HG03565 (cell line): Measurements from ENCODE around the gene GUCY2C.
"Not testable (repeated sequence)": the region's sequence is repeated elsewhere in the genome, so short reads cannot be mapped to it uniquely, and the experiment has no call there.

ENCODE experiments used
- ATAC-seq: cut with Tn5 transposase; IDR thresholded peaks from one replicate; pipeline ENCODE4 v1.9.1; 2021; ENCODE audit warnings: mild to moderate bottlenecking, moderate library complexity; ENCODE audit not compliant: unreplicated experiment

The GUCY2C gene

DNA sequence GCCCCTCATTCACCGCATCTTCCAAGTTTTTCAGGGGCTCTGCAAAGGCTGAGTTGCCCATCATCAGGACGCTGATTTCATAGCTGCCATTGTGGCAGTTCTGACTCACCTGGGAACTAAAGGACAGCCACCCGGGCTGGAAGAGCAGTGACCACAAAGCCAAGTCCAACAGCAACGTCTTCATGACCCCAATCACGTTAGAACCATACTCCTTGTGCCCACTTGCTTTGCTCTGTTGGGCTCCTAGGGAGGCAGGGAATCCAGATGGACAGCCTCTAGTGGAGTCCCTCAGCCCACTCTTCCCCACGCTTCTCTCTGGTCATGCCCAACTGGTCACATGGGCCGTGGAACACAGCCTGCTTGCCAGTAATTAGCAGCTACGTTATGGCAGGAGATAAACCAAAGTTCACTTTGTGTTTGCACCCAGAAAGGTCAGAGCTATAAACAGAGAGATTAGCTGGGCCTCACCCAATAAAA, at the start of gene GUCY2C:
Gene GUCY2C, minus strand, starts transcription at position 335 of the 477 bp plus-strand sequence. Its CDS starts 151 bp downstream, at position 184.
- ATAC-seq: no peak

DNA sequence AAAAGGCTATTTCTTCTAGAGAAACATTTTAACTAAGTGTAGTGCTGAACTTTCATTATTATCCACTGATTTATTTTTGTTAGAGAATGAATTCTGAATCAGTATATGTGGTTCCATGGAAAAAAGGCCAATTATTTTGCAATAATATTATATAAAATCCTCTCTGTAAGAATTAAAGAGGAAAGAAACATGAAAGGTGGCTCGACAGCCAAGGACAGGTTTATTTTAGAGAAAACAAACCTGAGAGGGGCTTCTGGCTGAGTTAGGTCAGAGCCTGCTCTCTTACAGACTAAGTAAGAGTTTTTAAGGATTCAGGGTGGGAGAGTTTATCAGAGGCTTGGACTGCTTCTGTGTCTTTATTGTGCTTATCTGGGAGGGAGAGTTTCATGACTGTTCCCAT, 46.7 kb upstream of the GUCY2C start:
- no peak for ATAC-seq

DNA sequence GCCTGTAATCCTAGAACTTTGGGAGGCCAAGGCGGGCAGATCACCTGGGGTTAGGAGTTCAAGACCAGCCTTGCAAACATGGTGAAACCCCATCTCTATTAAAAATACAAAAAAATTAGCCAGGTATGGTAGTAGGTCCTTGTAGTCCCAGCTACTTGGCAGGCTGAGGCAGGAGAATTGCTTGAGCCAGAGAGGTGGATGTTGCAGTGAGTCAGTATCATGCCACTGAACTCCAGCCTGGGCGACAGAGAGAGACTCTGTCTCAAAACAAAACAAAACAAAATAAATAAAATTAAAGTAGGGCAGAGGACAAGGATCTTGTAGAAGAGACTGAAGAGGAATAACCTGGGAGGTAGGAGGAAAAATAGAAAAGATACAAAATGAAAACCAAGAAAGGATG, 45.5 kb upstream of the GUCY2C start:
- no peak for ATAC-seq

DNA sequence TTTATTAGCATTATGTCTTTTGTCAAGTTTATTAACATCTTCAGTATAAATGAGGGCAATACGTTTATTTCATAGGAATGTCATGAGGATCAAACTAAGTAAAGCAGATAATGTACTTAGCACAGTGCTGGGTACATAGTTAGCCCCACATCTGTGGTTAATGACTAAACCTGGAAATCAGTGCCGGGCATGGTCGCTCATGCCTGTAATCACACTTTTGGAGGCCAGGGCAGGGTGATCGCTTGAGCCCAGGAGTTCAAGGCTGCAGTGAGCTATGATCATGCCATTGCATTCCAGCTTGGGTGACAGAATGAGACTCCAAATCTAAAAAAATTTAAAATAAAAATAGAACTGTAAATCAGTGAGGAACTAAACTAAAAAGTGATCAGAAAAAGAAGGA, 44.8 kb upstream of the GUCY2C start:
- no peak for ATAC-seq

DNA sequence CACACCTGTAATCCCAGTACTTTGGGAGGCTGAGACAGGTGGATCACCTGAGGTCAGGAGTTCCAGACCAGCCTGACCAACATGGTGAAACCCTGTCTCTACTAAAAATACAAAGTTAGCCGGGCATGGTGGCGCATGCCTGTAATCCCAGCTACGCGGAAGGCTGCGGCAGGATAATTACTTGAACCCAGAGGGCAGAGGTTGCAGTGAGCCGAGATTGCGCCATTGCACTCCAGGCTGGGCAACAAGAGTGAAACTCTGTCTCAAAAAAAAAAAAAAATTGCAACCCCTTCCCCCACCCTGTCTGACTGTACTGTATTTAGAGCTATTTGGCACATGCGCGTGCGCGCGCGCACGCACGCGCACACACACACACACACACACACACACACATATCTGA, 40.0 kb upstream of the GUCY2C start:
- ATAC-seq: not testable (repeated sequence)

DNA sequence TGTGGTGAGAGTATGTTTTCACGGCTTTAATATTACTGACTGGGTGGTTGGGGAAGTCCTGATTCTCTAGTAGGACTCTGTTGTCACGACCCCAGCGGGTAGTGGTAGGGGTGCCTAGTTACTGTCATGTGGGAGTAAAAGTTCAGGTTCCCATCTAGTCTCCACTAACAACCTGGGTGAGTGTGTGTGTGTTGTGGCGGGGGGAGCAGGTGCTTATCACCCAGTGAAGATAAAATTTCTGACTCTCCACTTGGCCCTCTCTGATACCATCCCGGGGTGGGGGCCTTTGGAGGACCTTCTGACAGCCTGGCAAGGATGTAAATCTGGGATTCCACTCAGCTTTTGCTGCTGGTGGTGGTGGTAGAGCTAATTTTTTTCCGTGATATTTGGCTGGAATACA, 35.4 kb upstream of the GUCY2C start:
- no peak for ATAC-seq

DNA sequence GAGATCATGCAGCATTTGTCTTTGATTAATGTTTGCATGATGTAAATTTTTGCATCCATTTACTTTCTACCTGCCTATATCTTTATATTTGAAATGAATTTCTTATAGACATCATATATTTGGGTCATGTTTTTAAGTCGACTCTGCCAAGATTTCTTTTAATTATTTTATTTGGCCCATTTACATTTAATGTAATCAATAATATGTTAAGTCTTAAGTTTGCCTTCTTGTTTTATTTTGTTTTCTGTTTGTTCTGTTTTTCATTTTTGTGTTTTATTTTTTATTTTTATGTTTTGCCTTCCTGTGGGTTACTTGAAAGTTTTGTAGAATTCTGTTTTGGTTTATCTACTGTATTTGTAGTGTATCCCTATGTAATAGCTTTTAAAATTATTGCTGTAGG, 33.2 kb upstream of the GUCY2C start:
- no peak for ATAC-seq

DNA sequence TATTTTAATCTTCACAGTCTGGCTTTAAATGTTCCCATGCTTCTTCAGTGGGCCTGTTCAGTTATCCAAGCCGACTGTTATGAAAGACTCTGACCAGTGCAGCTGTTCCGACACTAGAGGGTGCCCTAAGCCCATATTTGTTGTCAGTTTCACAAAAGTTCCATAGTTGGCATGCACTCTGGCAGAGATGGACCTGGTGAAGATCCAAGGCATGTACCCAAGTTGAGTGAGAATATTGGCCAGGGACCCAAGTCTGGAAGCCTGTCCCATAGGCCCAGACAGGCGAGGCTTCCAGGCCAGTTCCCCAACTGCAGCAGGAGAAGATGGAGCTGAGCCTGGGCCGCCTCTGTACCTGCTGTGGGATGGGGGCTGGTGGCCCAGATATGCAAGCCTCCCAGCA, 27.4 kb upstream of the GUCY2C start:
- ATAC-seq: no peak

DNA sequence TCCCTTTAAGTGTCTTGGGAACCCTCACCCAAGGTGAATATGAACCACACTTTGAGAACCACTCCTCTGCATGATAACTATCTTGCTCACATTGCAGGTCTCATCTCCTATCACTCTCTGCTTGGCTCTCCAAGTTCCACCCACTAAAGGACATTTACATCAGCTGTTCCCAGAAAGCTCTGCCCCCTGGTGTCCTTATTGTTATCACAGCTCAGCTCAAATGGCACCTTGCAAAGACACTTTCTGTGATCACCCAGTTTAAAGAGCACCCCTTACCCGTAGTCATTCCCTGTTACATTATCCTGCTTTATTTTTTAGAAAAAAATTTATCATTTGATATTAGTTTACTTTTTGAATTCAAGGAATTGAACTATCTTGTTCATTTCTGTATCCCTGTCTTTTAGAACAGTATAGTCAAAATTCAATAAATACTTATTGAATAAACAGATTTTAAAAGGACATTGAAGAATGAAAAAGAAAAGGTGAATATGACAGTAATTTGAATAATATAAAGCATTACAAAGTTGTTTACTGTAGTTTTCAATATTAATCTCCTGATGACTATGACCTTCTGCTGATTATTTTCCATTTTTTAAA, 20.5 kb upstream of the GUCY2C start:
- ATAC-seq: peak; percentile 67

DNA sequence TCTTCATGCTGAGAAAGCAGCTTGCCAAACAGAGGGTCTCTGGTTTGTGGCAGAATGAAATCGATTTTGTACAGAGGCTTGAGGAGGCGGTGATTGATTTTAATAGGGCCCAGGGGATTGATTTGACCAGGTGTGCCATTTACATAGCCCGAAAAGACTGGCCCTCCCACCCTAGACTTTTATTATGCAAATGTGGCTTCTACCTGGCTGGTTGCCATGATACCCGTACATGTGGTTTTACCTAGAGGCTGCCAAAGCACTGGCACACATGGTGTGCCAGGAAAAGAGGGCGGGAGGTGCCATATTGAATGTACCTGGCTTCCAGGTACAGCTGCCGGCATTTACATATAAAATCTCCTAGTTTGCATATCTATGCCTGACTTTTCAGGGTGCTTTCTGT, 18.0 kb upstream of the GUCY2C start:
- no peak for ATAC-seq

DNA sequence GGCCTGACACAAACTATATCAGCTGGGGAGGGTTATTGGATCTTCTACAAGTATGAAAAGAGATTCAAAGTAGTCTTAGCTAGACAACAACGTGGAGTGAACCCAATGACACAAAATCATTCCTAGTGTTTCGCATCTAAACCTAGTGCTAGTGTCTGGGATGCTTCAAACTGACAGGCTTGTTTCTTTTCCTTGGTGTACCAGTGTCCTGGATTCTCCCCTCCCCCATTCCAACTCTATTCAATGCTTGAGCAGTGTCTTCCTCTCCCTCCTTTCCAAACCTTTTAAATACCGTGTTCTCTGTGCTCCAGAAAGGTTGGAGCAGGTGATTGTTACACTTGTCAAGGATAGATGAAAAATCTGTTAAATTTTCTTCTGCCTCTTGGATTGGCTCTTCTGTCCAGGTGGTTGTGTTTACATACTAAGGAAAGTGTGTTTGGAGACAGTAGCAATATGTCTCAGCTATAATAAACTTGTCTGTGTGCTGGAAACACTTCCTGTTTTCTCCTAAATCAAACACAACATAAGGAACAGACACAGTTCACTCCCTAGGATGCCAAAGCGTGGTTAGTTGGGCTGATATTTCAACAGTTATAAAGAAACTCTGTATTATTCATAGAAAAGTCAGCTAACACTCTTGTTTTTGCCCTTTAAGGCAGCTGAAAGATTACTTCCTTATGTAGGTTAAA, 14.4 kb upstream of the GUCY2C start:
- no peak for ATAC-seq

DNA sequence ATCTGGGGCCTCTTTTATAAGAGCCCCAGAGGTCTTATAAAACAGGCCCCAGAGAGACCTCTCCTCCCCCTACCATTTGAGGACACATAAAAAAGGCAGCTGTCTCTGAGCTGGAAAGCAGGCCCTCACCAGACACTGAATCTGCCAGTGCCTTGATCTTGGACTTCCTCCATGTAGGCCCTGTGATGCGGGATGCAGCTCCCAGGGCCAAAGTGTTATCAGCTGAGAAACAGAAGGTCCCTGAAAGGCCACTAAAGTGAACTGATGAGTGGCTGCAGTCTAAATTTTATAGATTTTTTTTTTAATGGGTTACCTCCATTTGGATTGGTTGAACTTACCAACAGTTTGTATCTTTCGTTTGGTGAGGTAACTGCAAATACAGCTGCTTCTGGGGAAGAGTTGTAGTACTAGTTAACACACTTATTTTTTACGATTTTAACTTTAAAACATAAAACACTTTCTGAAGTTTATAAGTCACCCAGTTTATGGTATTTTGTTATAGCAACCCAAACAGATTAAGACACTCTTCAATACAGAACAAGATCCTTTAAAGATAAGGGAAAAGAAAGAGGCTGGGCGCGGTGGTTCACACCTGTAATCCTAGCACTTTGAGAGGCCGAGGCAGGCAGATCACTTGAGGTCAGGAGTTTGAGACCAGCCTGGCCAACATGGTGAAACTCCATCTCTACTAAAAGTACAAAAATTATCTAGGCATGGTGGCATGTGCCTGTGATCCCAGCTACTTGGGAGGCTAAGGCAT, 5.6 kb upstream of the GUCY2C start:
- ATAC-seq: no peak

DNA sequence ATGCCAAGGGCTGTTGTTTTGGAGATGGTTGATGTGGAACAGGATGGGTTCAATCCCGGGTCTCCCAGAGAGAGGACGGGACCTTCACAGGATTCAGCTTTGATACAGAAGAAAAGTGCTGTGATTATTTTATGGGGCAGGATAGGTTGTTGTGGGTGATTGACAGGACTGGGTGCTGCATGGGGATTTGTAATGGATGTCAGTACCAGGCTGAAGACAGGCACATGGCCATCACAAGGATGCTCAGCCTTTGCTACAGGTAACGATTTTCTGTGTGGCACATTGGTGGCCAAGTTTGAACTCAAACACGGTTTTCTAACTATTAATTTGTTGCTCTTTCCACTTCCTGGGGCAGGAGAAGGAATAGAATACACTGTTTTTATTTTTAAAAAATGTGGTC, 4.5 kb upstream of the GUCY2C start:
- ATAC-seq: no peak

DNA sequence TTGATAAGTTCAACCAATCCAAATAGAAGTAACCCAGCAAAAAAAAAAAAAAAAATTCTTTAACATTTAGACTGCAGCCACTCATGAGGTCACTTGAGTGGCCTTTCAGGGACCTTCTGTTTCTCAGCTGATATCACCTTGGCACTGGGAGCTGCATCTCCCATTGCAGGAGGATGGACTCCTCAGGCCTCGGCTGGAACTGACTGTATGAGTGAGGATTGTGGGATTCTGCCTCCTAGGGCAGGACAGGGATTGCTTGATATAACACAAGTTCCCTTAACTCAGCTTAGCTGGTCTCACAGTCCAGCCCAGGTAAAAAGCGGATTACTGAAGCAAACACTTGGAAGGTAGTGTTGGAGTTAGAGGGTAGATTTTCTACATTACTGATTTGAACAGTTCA, 3.5 kb upstream of the GUCY2C start:
- ATAC-seq: no peak

DNA sequence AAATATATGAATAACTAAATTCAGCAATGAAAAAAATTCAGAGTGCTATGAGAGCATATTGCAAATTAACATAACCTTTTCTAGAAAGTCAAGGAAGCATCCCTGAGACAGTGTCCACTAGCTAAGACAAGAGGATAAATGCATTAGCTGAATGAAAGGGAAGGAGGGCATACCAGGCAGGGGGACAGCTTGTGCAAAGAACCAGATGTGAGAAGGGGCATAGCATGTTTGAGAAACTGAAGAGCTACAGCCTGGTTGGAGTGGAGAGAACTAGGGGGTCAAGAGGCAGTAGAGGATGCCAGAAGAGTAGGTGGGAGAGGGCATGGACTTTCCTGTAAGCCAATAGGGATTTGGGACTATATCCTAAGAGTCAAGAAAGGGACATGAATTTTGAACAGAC, 2.2 kb upstream of the GUCY2C start:
- ATAC-seq: no peak

DNA sequence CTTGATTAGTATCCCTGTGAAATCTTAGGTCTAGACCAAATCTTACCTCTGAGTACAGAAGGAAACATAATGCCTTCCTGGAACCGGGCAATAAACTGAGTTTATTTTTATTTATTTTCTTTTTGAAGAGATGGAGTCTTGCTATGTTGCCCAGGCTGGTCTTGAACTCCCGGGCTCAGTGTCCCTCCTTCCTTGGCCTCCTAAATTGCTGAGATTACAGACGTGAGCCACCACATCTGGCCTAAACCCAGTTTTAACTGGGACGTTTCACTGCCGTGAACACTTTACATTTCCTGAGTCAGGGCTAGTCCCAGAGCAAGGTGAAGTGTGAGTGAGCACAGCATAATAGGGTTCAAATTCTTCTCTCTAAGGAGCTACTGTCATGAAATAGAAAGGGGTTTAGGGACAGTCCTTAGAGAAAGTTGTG, 671 bp downstream of the GUCY2C start:
- ATAC-seq: no peak

DNA sequence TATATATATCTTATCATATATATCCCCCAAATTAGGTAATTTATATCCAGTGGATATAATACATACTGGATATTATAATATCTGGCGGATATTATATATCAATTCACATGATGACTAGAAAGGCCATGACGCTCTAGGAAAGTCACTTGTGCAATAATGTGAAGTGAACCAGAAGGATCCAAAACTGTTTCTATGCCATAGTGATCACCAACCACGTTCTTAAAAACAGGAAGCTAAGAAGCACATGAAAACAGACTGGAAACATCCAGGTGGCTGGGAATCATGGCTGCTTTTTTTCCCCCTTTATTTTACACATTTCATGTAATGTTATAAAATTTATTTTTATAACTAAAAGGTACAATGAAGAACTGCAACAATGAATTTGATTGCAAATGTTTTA, 1.4 kb downstream of the GUCY2C start:
- ATAC-seq: no peak

DNA sequence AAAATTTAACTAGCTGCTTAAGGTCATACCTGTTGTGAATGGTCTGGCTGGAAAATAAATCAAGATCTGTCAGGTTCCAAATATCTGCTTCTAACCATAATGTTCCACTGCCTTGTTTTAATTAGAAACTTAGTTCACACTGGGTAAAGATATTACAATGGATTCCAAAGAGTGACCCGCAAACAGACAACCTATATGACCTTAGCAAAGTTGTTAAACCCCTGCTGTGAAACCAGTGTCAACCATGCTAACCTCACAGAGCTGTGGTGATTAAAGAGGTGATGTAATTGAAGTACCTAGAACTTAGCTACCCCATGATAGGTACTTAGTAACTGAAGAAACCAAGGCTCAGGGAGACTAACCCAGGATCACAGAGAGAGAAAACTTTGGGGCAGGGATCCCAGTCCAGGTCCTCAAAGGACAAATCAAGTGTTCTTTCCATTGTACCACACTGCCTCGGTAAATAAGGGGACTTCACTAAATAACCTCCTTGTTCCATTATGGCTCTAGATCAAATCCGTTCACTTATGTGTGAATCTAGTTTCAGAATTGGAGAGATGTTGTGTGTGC, 2.2 kb downstream of the GUCY2C start:
- no peak for ATAC-seq

DNA sequence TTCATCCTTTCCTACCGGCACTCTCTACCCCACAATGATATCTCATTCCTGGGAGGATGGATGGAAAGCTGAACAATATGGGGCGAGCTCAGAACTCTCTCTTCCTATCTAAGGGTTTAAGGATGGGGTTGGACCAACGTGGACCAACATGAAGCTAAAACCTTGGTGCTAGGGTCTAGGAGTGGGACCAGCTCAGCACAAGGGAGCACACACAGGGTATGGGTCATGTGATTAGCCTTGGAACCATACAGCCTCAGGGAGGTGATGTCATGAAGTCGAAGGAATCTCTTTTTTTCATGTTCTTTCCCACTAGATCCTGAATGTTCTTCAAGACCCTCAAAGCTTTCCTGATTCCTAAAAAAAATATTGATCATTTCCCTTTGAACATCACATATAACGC, 3.3 kb downstream of the GUCY2C start:
- ATAC-seq: no peak

DNA sequence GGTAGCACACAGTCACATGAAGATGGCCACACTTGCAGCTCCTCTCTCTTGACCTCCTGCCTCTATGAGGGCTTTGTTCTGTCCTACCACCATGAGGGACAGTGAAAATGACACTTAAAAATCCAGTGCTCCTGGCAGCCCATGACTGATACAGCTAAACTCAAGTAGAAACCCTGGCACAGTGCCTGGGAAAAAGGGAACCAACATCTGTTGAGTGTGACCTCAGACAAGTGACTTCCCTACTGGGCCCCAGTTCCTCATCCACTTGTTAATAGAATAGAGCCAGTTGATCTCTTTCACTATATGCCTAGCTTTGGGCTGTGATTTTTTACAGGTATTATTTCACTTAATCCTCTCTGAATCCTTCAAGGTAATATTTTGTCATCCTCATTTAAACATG, 4.8 kb downstream of the GUCY2C start:
- ATAC-seq: no peak

DNA sequence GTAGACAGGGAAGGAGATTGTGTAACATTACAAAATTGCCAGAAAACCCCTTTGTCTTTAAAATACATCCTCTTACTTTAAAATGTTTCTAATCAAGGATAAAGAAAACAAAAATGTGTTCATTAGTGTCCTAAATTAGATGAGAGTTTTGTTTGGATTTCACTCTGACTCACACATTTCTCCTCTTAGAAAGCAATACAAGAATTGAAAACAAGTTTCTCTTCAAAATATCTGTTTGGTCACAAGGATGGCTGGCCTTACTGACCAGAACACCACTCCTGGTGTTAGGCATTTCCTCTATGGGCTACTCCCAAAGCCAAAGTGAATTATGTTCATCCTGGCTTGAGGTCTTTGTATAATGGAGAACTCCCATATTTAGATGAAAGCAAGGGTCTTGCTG, 6.4 kb downstream of the GUCY2C start:
- ATAC-seq: no peak

DNA sequence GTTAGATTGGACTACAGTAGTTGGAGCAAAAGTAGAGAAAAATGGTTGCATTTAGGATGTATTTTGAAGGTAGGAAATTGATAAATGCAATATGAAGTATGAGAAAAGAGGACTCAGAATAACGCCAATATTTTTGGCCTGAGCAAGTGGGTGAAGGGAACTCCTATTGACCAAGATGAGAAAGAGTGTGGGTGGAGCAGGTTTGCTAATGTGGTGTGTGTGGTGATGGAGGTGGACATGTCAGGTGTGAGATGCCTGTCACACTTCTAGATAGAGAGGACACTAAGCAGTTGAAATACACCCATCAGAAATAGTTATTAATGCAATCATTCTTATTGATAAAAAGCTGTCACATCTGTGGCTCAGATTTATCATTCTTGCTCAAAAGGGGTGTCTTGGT, 7.3 kb downstream of the GUCY2C start:
- ATAC-seq: no peak
